ENCODE measurements around the gene TTLL3. TPM values are rescaled to one million over a fixed set of nuclear protein-coding genes. Genes with fewer than 3 reads are reported as not detected.

The TTLL3 gene
- total RNA-seq, 1 experiment from 2014 or later: 10.3 TPM

GRCh38 chr3:9859530-9860025 is 49.5 kb downstream of the TTLL3 start:
- H3K4me3 ChIP-seq (ENCODE audit: low read depth, low read length): no peak overlapping the region
- no TSS peak for BruUV-seq (replicated peaks)
- POLR2A ChIA-PET: no interaction called here
- no peaks in the 10 kb centered on the region; the same call in 1 of the 2 replicates for H3K4me1 ChIP-seq
- H3K36me3 ChIP-seq (ENCODE audit: control insufficient read depth, insufficient read depth, low read length): no peaks in the 10 kb centered on the region
- intact Hi-C loops (cut with micrococcal nuclease; ENCODE audit: unreplicated experiment): no loop called here
- CTCF ChIA-PET: no interaction called here
- no peaks in the 10 kb centered on the region for H3K4me1 Mint-ChIP-seq (ENCODE audit: low read depth, unreplicated experiment)
- H3K27me3 ChIP-seq (replicated peaks; ENCODE audit: control insufficient read depth, insufficient read depth, low read length): no peaks in the 10 kb centered on the region
- no peak overlapping the region for H3K4me3 Mint-ChIP-seq (ENCODE audit: unreplicated experiment)
- no peaks in the 10 kb centered on the region for H3K9me3 Mint-ChIP-seq (ENCODE audit: unreplicated experiment)
- no peak overlapping the region for H3K27ac Mint-ChIP-seq (ENCODE audit: unreplicated experiment)
- TF ChIP-seq CTCF (IDR thresholded peaks at IDR 0.05; ENCODE audit: insufficient read depth in 1 of 2, low read depth in 1 of 2, low read length in 1 of 2, severe bottlenecking in 1 of 2, unreplicated experiment in 1 of 2): no peak
- H3K27me3 Mint-ChIP-seq (ENCODE audit: insufficient read depth, unreplicated experiment): no peaks in the 10 kb centered on the region
- H3K36me3 Mint-ChIP-seq (ENCODE audit: insufficient read depth, unreplicated experiment): no peaks in the 10 kb centered on the region
- no peak for DNase-seq
- no peaks in the 10 kb centered on the region for H3K9me3 ChIP-seq

GRCh38 chr3:9861201-9861600 is 51.1 kb downstream of the TTLL3 start:
- H3K27me3 Mint-ChIP-seq (ENCODE audit: insufficient read depth, unreplicated experiment): no peaks in the 10 kb centered on the region
- H3K4me1 Mint-ChIP-seq (ENCODE audit: low read depth, unreplicated experiment): no peaks in the 10 kb centered on the region
- no TSS peak for BruUV-seq (replicated peaks)
- ChIA-PET POLR2A (interaction anchor here (0.7 kb wide), 1 partner anchor 344 kb away, joined by 12 read pairs; no protein-coding TSS in a partner anchor), CTCF (interaction anchor here (0.8 kb wide), 1 partner anchor 34 kb away, joined by 3 read pairs; no protein-coding TSS in a partner anchor)
- no peaks in the 10 kb centered on the region for H3K27me3 ChIP-seq (replicated peaks; ENCODE audit: control insufficient read depth, insufficient read depth, low read length)
- intact Hi-C loops (cut with micrococcal nuclease; ENCODE audit: unreplicated experiment): no loop called here
- no peak for TF ChIP-seq CTCF (IDR thresholded peaks at IDR 0.05; ENCODE audit: insufficient read depth in 1 of 2, low read depth in 1 of 2, low read length in 1 of 2, severe bottlenecking in 1 of 2, unreplicated experiment in 1 of 2)
- H3K4me1 ChIP-seq: no peaks in the 10 kb centered on the region; the same call in 1 of the 2 replicates
- no peak overlapping the region for H3K4me3 ChIP-seq (ENCODE audit: low read depth, low read length)
- H3K9me3 ChIP-seq: no peaks in the 10 kb centered on the region
- no peak overlapping the region for H3K4me3 Mint-ChIP-seq (ENCODE audit: unreplicated experiment)
- H3K27ac Mint-ChIP-seq (ENCODE audit: unreplicated experiment): no peak overlapping the region
- no peaks in the 10 kb centered on the region for H3K9me3 Mint-ChIP-seq (ENCODE audit: unreplicated experiment)
- no peaks in the 10 kb centered on the region for H3K36me3 ChIP-seq (ENCODE audit: control insufficient read depth, insufficient read depth, low read length)
- H3K36me3 Mint-ChIP-seq (ENCODE audit: insufficient read depth, unreplicated experiment): no peaks in the 10 kb centered on the region
- DNase-seq: no peak

- Mint-ChIP-seq H3K27ac (ENCODE audit: unreplicated experiment) (no peak overlapping the region), H3K9me3 (ENCODE audit: unreplicated experiment) (no peaks in the 10 kb centered on the region), H3K36me3 (ENCODE audit: insufficient read depth, unreplicated experiment) (no peaks in the 10 kb centered on the region), H3K4me3 (ENCODE audit: unreplicated experiment) (no peak overlapping the region), H3K27me3 (ENCODE audit: insufficient read depth, unreplicated experiment) (no peaks in the 10 kb centered on the region), H3K4me1 (ENCODE audit: low read depth, unreplicated experiment) (no peaks in the 10 kb centered on the region)
- POLR2A ChIA-PET: no interaction called here
- TF ChIP-seq CTCF (IDR thresholded peaks at IDR 0.05; ENCODE audit: insufficient read depth in 1 of 2, low read depth in 1 of 2, low read length in 1 of 2, severe bottlenecking in 1 of 2, unreplicated experiment in 1 of 2): no peak
- no peaks in the 10 kb centered on the region for H3K36me3 ChIP-seq (ENCODE audit: control insufficient read depth, insufficient read depth, low read length)
- no peaks in the 10 kb centered on the region; the same call in 1 of the 2 replicates for H3K4me1 ChIP-seq
- no peak overlapping the region for H3K4me3 ChIP-seq (ENCODE audit: low read depth, low read length)
- H3K9me3 ChIP-seq: no peaks in the 10 kb centered on the region
- intact Hi-C loops (cut with micrococcal nuclease; ENCODE audit: unreplicated experiment): no loop called here
- CTCF ChIA-PET: interaction anchor here (0.8 kb wide), 1 partner anchor 35 kb away, joined by 3 read pairs; no protein-coding TSS in a partner anchor
- no peaks in the 10 kb centered on the region for H3K27me3 ChIP-seq (replicated peaks; ENCODE audit: control insufficient read depth, insufficient read depth, low read length)
- BruUV-seq (replicated peaks): no TSS peak
- no peak for DNase-seq
Measured at GRCh38 chr3:9861626-9862130, 51.6 kb downstream of the TTLL3 start.

Measured in Caco-2 (cell line).